Endothelial cell of umbilical vein (primary cell): Measurements from ENCODE around the gene NKTR.
A peak's percentile ranks its signal among the peaks of the same experiment; 100 is the strongest.

Experiments
- EZH2 ChIP-seq: IDR thresholded peaks from 2 replicates; pipeline ENCODE4 v1.6.1; 2012; ENCODE audit warnings: borderline replicate concordance, low read depth, mild to moderate bottlenecking, moderate library complexity, low read length, inconsistent platforms; ENCODE audit not compliant: severe bottlenecking
- FOS ChIP-seq: IDR thresholded peaks from 2 replicates; pipeline ENCODE4 v1.6.1; 2011; ENCODE audit warnings: mild to moderate bottlenecking, low read length, moderate library complexity, borderline replicate concordance; ENCODE audit not compliant: insufficient read depth
- GATA2 ChIP-seq: IDR thresholded peaks from 2 replicates; pipeline ENCODE4 v1.7.0; 2011; ENCODE audit warnings: low read depth, mild to moderate bottlenecking, moderate library complexity, mixed read lengths, low read length; ENCODE audit not compliant: insufficient read length, insufficient read depth
- JUN ChIP-seq: IDR thresholded peaks from 2 replicates; pipeline ENCODE4 v1.6.1; 2011; ENCODE audit warnings: borderline replicate concordance, low read depth; ENCODE audit not compliant: insufficient read length, insufficient read depth
- MYC ChIP-seq: IDR thresholded peaks from one replicate; pipeline ENCODE4 v1.6.1; 2011; ENCODE audit warnings: mild to moderate bottlenecking, low read depth, low read length
- POLR2A ChIP-seq: IDR thresholded peaks from 2 replicates; pipeline ENCODE4 v1.6.1; 2012; ENCODE audit warnings: low read depth, mild to moderate bottlenecking, control low read depth, low read length
- POLR2AphosphoS5 ChIP-seq: IDR thresholded peaks from 2 replicates; pipeline ENCODE4 v1.6.1; 2012; ENCODE audit warnings: low read depth, mild to moderate bottlenecking, control low read depth, low read length, moderate library complexity; ENCODE audit not compliant: insufficient read depth
- TF ChIP-seq, protein P1 (sequence below), 2 donors: IDR thresholded peaks; 1 replicate in 1 of 2; 2 replicates in 1 of 2; pipeline ENCODE4 v1.5.1; 2011; ENCODE audit warnings: low read length in 2 of 2, mild to moderate bottlenecking in 2 of 2, moderate library complexity in 2 of 2, control low read depth in 1 of 2, inconsistent platforms in 1 of 2, low read depth in 1 of 2; ENCODE audit not compliant: insufficient read depth in 1 of 2; ENCODE audit errors: extremely low read depth in 1 of 2
- TF ChIP-seq, protein P2 (sequence below): IDR thresholded peaks from 2 replicates; pipeline ENCODE4 v1.6.1; 2011; ENCODE audit not compliant: insufficient read depth, insufficient read length

DNA sequence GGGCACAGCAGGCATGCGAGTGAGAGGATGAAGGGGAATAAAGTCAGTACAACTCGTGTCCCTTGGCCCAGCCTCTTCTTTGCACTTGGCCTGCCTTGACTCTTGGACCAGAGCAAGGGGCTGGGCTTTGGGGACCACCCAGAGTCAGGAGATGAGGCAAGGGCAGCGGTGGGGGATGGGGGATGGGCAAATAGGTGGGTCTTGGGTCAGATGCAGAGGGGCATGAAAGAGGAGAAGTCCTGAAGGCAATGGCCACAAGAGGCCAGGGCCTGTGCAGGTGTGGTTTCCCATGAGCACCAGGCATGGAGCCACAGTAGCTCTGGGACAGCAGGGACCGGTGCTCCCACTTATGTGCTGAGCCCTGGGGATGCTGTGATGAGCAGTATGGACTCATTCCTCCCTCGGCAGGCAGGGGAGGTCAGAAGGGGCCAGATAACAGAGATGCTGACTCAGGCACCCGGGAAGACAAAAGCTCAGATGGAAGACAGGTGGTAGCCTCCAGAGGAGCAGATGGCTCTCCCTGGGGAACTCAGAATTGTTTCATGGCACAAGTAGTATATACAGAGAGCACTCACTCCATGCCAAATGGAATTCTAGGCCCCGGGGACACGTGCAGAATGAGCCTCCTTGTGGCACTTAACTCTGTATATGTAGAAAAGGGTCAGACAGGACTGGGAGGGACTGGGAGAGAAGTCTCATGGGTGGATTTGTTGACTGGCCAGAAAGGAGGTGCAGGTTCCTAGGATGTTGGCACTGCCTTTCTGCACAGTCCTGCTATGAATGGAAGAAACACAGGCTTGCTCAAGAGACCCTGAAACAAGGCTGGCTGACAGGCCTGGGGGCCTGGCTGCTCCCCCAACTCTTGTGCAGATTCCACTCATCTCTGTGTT is 67.3 kb downstream of the NKTR start:
- TF ChIP-seq, protein P1, sequence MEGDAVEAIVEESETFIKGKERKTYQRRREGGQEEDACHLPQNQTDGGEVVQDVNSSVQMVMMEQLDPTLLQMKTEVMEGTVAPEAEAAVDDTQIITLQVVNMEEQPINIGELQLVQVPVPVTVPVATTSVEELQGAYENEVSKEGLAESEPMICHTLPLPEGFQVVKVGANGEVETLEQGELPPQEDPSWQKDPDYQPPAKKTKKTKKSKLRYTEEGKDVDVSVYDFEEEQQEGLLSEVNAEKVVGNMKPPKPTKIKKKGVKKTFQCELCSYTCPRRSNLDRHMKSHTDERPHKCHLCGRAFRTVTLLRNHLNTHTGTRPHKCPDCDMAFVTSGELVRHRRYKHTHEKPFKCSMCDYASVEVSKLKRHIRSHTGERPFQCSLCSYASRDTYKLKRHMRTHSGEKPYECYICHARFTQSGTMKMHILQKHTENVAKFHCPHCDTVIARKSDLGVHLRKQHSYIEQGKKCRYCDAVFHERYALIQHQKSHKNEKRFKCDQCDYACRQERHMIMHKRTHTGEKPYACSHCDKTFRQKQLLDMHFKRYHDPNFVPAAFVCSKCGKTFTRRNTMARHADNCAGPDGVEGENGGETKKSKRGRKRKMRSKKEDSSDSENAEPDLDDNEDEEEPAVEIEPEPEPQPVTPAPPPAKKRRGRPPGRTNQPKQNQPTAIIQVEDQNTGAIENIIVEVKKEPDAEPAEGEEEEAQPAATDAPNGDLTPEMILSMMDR (IDR thresholded peaks at IDR 0.05; ENCODE audit: extremely low read depth in 1 of 2, insufficient read depth in 1 of 2, low read depth in 1 of 2, low read length in 2 of 2): no peak
- peak; percentile 41 for TF ChIP-seq POLR2A
- TF ChIP-seq EZH2: no peak
- no peak for TF ChIP-seq MYC
- TF ChIP-seq FOS: no peak
- TF ChIP-seq, protein P2, sequence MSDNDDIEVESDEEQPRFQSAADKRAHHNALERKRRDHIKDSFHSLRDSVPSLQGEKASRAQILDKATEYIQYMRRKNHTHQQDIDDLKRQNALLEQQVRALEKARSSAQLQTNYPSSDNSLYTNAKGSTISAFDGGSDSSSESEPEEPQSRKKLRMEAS: no peak
- no peak for TF ChIP-seq POLR2AphosphoS5
- TF ChIP-seq JUN: no peak
- no peak for TF ChIP-seq GATA2
